Upper lobe of left lung (tissue), 6 donors: ENCODE data around the gene GORASP1. TPM values are rescaled to one million over a fixed set of nuclear protein-coding genes. Genes with fewer than 3 reads are reported as not detected.

Source experiments
- ATAC-seq, 2 donors: fragments of 200-7000 bp; cut with Tn5 transposase; one replicate each; pipeline ENCODE4 v1.9.1; 2022; ENCODE audit warnings: mild to moderate bottlenecking in 2 of 2, moderate library complexity in 2 of 2; ENCODE audit not compliant: low FRiP score in 2 of 2
- DNase-seq, 2 donors: peaks; one replicate each; pipeline ENCODE4 v3.0.0-alpha.2; 2019 to 2020
- H3K27ac ChIP-seq, 4 donors: fragments of 200-600 bp; sonication (generic); one replicate each; pipeline ENCODE4 v1.5.1; 2016 to 2019
- H3K27me3 ChIP-seq, 4 donors: fragments of 200-600 bp; sonication (generic); one replicate each; pipeline ENCODE4 v1.5.1; 2017 to 2019
- H3K36me3 ChIP-seq, 4 donors: fragments of 200-600 bp; sonication (generic); one replicate each; pipeline ENCODE4 v1.5.1; 2016 to 2019
- H3K4me1 ChIP-seq, 4 donors: fragments of 200-600 bp; sonication (generic); one replicate each; pipeline ENCODE4 v1.5.1; 2018 to 2019
- H3K4me3 ChIP-seq, 4 donors: fragments of 200-600 bp; sonication (generic); one replicate each; pipeline ENCODE4 v1.5.1; 2017 to 2019; ENCODE audit warnings: mild to moderate bottlenecking in 2 of 4, moderate library complexity in 1 of 4
- H3K9me3 ChIP-seq, 4 donors: fragments of 200-600 bp; sonication (generic); one replicate each; pipeline ENCODE4 v1.5.1; 2018 to 2019
- CTCF ChIP-seq, 6 experiments: fragments of 450-650 bp in 4 of 6; fragments of 200-600 bp in 2 of 6; sonication (generic) in 2 of 6; IDR thresholded peaks; one replicate each; pipeline ENCODE4 v1.5.1; 2016 to 2019; ENCODE audit warnings: antibody characterized with exemption in 6 of 6
- EP300 ChIP-seq, 4 donors: sonication (generic); formaldehyde crosslinking; IDR thresholded peaks; one replicate each; pipeline ENCODE4 v1.5.1; 2017; ENCODE audit warnings: antibody characterized with exemption in 4 of 4, control low read depth in 2 of 4
- POLR2A ChIP-seq, 4 donors: fragments of 450-650 bp; IDR thresholded peaks; one replicate each; pipeline ENCODE4 v1.5.1; 2016 to 2017; ENCODE audit warnings: antibody characterized with exemption in 4 of 4, mild to moderate bottlenecking in 2 of 4
- POLR2AphosphoS5 ChIP-seq, 2 donors: sonication (generic); formaldehyde crosslinking; IDR thresholded peaks; one replicate each; pipeline ENCODE4 v1.5.1; 2017; ENCODE audit warnings: antibody characterized with exemption in 2 of 2
- WGBS, 2 donors: methylation state at CpG; one replicate each; pipeline ENCODE4 v1.1.5; 2017 to 2018; 5-methylcytosine and 5-hydroxymethylcytosine counted together
- total RNA-seq, 6 donors: library from RNA; depleted of rRNA in 4 of 6; stranded (reverse); fragments of >200 nt in 4 of 6; gene quantifications; one replicate each; pipeline versions ENCODE4 v1.1.0 to v1.2.1, GENCODE V29; 2016 to 2021
- donor health status: DM: no; HTN: no; CAD: no; lungs with moderate emphysema.
- donor health status: DM: no; HTN: yes; CAD: no; lungs with severe emphysema.

GORASP1 gene
- total RNA-seq, 6 donors from 2014 or later: 71.1 to 99.5 (median 79.8) TPM

DNA sequence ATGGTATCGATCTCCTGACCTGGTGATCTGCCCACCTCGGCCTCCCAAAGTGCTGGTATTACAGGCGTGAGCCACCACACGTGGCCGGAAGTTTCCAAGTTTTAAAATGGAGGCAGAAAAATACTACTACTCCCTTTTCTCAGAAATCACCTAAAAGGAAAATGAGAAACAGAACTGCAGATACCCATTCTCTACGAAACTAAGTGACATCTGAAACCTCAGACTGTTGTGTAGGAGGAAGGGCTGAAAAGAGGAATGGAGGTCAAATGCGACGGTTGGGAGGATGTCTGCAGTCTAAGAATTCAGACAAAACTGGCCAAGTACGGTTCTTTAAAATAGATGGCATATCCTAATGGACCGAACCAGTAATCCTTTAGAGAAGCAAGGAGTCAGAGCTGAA, 31.5 kb downstream of the GORASP1 start:
- Histone ChIP-seq H3K27ac (no peak overlapping the region), H3K36me3 (peaks cover 20 to 92% (median 40%) of the 10 kb centered on the region in 4 donors), H3K9me3 (no peaks in the 10 kb centered on the region), H3K27me3 (no peaks in the 10 kb centered on the region), H3K4me3 (no peak overlapping the region), H3K4me1 (no peaks in the 10 kb centered on the region)
- WGBS, 2 donors: 91 to 92% methylated on average over 10 of the region's 10 CpGs
- ATAC-seq (no peak), DNase-seq (no peak)
- TF ChIP-seq POLR2AphosphoS5 (IDR thresholded peaks at IDR 0.05): no peak
- TF ChIP-seq POLR2A (IDR thresholded peaks at IDR 0.05): no peak
- no peak for TF ChIP-seq CTCF (IDR thresholded peaks at IDR 0.05)

- Histone ChIP-seq H3K27me3 (no peaks in the 10 kb centered on the region), H3K27ac (no peak overlapping the region), H3K36me3 (peaks cover 0 to 77% (median 22%) of the 10 kb centered on the region in 4 donors), H3K4me3 (no peak overlapping the region), H3K4me1 (peaks cover 0 to 2% (median 0%) of the 10 kb centered on the region in 4 donors), H3K9me3 (no peaks in the 10 kb centered on the region)
- DNase-seq (no peak), ATAC-seq (no peak)
- TF ChIP-seq POLR2A (IDR thresholded peaks at IDR 0.05) (no peak), EP300 (IDR thresholded peaks at IDR 0.05) (no peak), CTCF (IDR thresholded peaks at IDR 0.05) (no peak), POLR2AphosphoS5 (IDR thresholded peaks at IDR 0.05) (no peak)
- WGBS, 2 donors: 60 to 81% methylated on average over 3 of the region's 3 CpGs
These were observed 38.9 kb downstream of the GORASP1 start for GRCh38 chr3:39068556-39068955.

DNA sequence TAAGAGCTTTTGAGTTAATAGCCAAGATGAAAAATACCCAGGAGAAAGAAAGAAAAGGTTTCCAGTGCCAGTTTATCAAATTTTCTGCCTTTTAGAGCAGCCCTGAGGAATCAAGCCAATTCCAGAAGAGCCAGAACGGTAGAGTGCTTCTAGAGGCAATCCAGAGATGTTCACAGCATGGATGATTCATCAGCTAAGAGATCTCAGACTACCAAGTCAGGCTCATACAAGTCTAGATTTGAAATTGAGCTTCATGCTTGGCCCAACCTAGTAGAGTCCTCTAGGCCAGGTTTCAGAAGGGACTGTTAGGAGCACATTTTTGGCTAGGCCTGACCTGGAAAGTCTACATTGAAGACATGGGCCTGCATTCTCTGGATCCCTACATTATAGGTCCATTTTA, 40.1 kb downstream of the GORASP1 start:
- Histone ChIP-seq H3K27ac (no peak overlapping the region), H3K27me3 (no peaks in the 10 kb centered on the region), H3K4me1 (peaks cover 0 to 2% (median 0%) of the 10 kb centered on the region in 4 donors), H3K4me3 (no peak overlapping the region), H3K9me3 (no peaks in the 10 kb centered on the region), H3K36me3 (peaks cover 0 to 70% (median 20%) of the 10 kb centered on the region in 4 donors)
- DNase-seq (no peak), ATAC-seq (no peak)
- 65 to 81% methylated on average over 1 of the region's 1 CpG for WGBS, 2 donors
- TF ChIP-seq POLR2A (IDR thresholded peaks at IDR 0.05) (no peak), EP300 (IDR thresholded peaks at IDR 0.05) (no peak), POLR2AphosphoS5 (IDR thresholded peaks at IDR 0.05) (no peak), CTCF (IDR thresholded peaks at IDR 0.05) (no peak)

- 23 to 38% methylated on average over 1 of the region's 1 CpG for WGBS, 2 donors
- TF ChIP-seq POLR2AphosphoS5 (IDR thresholded peaks at IDR 0.05) (no peak), CTCF (IDR thresholded peaks at IDR 0.05) (peak in 1 of 6 experiments; percentile 3), EP300 (IDR thresholded peaks at IDR 0.05) (no peak)
- ATAC-seq: peak in 1 of 2 donors; percentile 55
- no peak overlapping the region for H3K4me3 ChIP-seq
- no peak overlapping the region for H3K27ac ChIP-seq
- H3K36me3 ChIP-seq: peaks cover 0 to 49% (median 18%) of the 10 kb centered on the region in 4 donors
- no peaks in the 10 kb centered on the region for H3K27me3 ChIP-seq
- DNase-seq: no peak
- H3K4me1 ChIP-seq: peaks cover 0 to 2% (median 0%) of the 10 kb centered on the region in 4 donors
- H3K9me3 ChIP-seq: no peaks in the 10 kb centered on the region
These were observed 42.2 kb downstream of the GORASP1 start for GRCh38 chr3:39065197-39065596.

GRCh38 chr3:39064646-39065045, 42.8 kb downstream of the GORASP1 start:
- Histone ChIP-seq H3K27me3 (no peaks in the 10 kb centered on the region), H3K27ac (no peak overlapping the region), H3K36me3 (peaks cover 0 to 43% (median 18%) of the 10 kb centered on the region in 4 donors), H3K4me3 (no peak overlapping the region), H3K4me1 (peaks cover 0 to 2% (median 0%) of the 10 kb centered on the region in 4 donors), H3K9me3 (no peaks in the 10 kb centered on the region)
- DNase-seq (no peak), ATAC-seq (no peak)
- 95 to 100% methylated on average over 1 of the region's 1 CpG for WGBS, 2 donors
- TF ChIP-seq CTCF (IDR thresholded peaks at IDR 0.05) (no peak), POLR2AphosphoS5 (IDR thresholded peaks at IDR 0.05) (no peak), EP300 (IDR thresholded peaks at IDR 0.05) (no peak), POLR2A (IDR thresholded peaks at IDR 0.05) (no peak)
